T-cell (primary cell): ENCODE measurements around the gene BCL2. TPM values are rescaled to one million over a fixed set of nuclear protein-coding genes. Genes with fewer than 3 reads are reported as not detected.

ENCODE experiments used
- ATAC-seq, 4 experiments: fragments of 200-7000 bp in 3 of 4; fragments of 150-1000 bp in 1 of 4; cut with Tn5 transposase; replicated peaks in 1 of 4; 1 replicate in 3 of 4; 2 replicates in 1 of 4; pipeline ENCODE4 v1.10.0; 2021; ENCODE audit warnings: moderate library complexity in 3 of 4, mild to moderate bottlenecking in 2 of 4, moderate number of reproducible peaks in 1 of 4
- CTCF ChIA-PET, 2 donors: fragments of 300-600 bp; sonication (Branson Sonifier 250); formaldehyde crosslinking; loops; one replicate each; lab custom pipeline; 2022; ENCODE audit warnings: antibody characterized with exemption in 2 of 2; lab: Charles Lee
- POLR2A ChIA-PET, 2 donors: fragments of 300-600 bp; sonication (Branson Sonifier 250); formaldehyde crosslinking; loops; one replicate each; lab custom pipeline; 2022; ENCODE audit warnings: antibody characterized with exemption in 2 of 2; lab: Charles Lee
- DNase-seq, 35 experiments: peaks; one replicate each; pipeline versions ENCODE4 v3.0.0 to v3.0.0-alpha.2; 2013 to 2023
- H3K27ac ChIP-seq: one replicate; pipeline ENCODE4 v1.5.1; 2013; ENCODE audit warnings: low read length
- H3K27me3 ChIP-seq, 2 experiments: replicated peaks in 1 of 2; 1 replicate in 1 of 2; 2 replicates in 1 of 2; pipeline versions ENCODE4 v1.6.1 to v1.7.0; 2013; ENCODE audit warnings: low read length in 1 of 2, mixed read lengths in 1 of 2; ENCODE audit not compliant: control insufficient read depth in 2 of 2, insufficient read depth in 2 of 2; ENCODE audit errors: extremely low read depth in 1 of 2
- H3K36me3 ChIP-seq, 2 donors: 1 replicate in 1 of 2; 2 replicates in 1 of 2; pipeline versions ENCODE4 v1.6.1 to v1.7.0; 2013; ENCODE audit warnings: low read length in 1 of 2; ENCODE audit not compliant: control insufficient read depth in 2 of 2, insufficient read depth in 1 of 2; ENCODE audit errors: extremely low read depth in 1 of 2
- H3K4me1 ChIP-seq, 2 experiments: 1 replicate in 1 of 2; 2 replicates in 1 of 2; pipeline versions ENCODE4 v1.6.1 to v1.7.0; 2013; ENCODE audit warnings: low read length in 2 of 2, mixed read lengths in 1 of 2; ENCODE audit not compliant: insufficient read depth in 2 of 2, control insufficient read depth in 1 of 2; ENCODE audit errors: extremely low read depth in 1 of 2
- H3K4me3 ChIP-seq, 2 donors: 1 replicate in 1 of 2; 2 replicates in 1 of 2; pipeline versions ENCODE4 v1.5.1 to v1.7.0; 2013; ENCODE audit warnings: mild to moderate bottlenecking in 2 of 2, low read length in 1 of 2, moderate library complexity in 1 of 2; ENCODE audit not compliant: control insufficient read depth in 1 of 2; ENCODE audit errors: extremely low read depth in 1 of 2
- H3K9me3 ChIP-seq: 2 replicates; pipeline ENCODE4 v1.7.0; 2013
- H3K27ac Mint-ChIP-seq, 2 donors: one replicate each; pipeline ENCODE4 v1.8.0; 2020 to 2021; ENCODE audit warnings: mild to moderate bottlenecking in 2 of 2, mixed read lengths in 2 of 2
- H3K27me3 Mint-ChIP-seq, 2 donors: one replicate each; pipeline ENCODE4 v1.8.0; 2021 to 2022; ENCODE audit warnings: mixed read lengths in 2 of 2
- H3K36me3 Mint-ChIP-seq: one replicate; pipeline ENCODE4 v1.8.0; 2021; ENCODE audit warnings: mixed read lengths
- H3K4me1 Mint-ChIP-seq, 3 donors: one replicate each; pipeline ENCODE4 v1.8.0; 2020 to 2022; ENCODE audit warnings: mixed read lengths in 3 of 3, mild to moderate bottlenecking in 1 of 3
- H3K4me3 Mint-ChIP-seq, 3 donors: one replicate each; pipeline ENCODE4 v1.8.0; 2020 to 2022; ENCODE audit warnings: mild to moderate bottlenecking in 3 of 3, mixed read lengths in 3 of 3, moderate library complexity in 3 of 3
- H3K9me3 Mint-ChIP-seq, 3 donors: one replicate each; pipeline ENCODE4 v1.8.0; 2020 to 2022; ENCODE audit warnings: mixed read lengths in 3 of 3
- WGBS: methylation state at CpG from one replicate; pipeline ENCODE4 v1.1.5; 2013; ENCODE audit warnings: missing lambda C conversion rate; ENCODE audit not compliant: insufficient coverage; 5-methylcytosine and 5-hydroxymethylcytosine counted together
- total RNA-seq, 35 experiments: library from RNA in 6 of 35; stranded (reverse) in 6 of 35; fragments of 120-200 nt in 1 of 35; gene quantifications; one replicate each; pipeline versions ENCODE4 v1.2.1 to v1.2.4 and lab custom pipeline; 2013 to 2026

BCL2 gene
- total RNA-seq, 5 donors from 2014 or later (not counting 1 experiment from before 2014, with no cell fraction given): 113 to 201 (median 123) TPM

DNA sequence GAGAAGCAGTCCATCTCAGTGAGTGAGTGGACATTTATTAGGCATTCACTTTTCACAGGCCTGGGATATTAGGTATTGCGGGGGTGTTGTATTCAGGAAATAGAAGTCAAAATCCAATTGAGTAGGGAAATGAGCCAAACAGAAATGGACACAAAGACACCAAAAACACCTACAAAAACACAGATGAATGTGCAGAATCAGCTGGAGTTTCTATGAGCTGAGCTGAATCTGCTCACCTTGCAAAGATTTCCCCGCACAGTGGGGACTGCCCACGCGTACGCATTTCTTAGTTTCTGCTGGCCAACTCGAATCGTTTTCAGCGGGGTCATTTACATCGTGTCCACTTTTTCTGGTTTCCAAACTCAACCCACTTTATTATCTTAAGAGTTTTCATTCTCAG is 160.0 kb downstream of the BCL2 start:
- ATAC-seq (no peak), DNase-seq (peak in 1 of 35 experiments; percentile 45)
- no peaks in the 10 kb centered on the region for H3K36me3 ChIP-seq
- Mint-ChIP-seq H3K27ac (peak overlapping the region; percentile 99 to 100), H3K4me1 (peaks cover 100% of the 10 kb centered on the region in 3 donors), H3K27me3 (no peaks in the 10 kb centered on the region), H3K9me3 (no peaks in the 10 kb centered on the region), H3K4me3 (peak overlapping the region; percentile 75 to 80 (median 78)), H3K36me3 (peaks cover 17% of the 10 kb centered on the region)
- H3K4me3 ChIP-seq: peak overlapping the region in 1 of 2 donors; percentile 1
- ChIA-PET POLR2A (no interaction called here), CTCF (no interaction called here)
- peaks cover 57 to 87% of the 10 kb centered on the region in 2 experiments for H3K4me1 ChIP-seq
- WGBS: 44% methylated on average over 4 of the region's 9 CpGs
- H3K27me3 ChIP-seq: no peaks in the 10 kb centered on the region
- H3K27ac ChIP-seq: peak overlapping the region; percentile 100
- no peaks in the 10 kb centered on the region for H3K9me3 ChIP-seq

- WGBS: no CpG with 5 or more reads among the region's 6 CpGs
- Histone ChIP-seq H3K4me1 (peaks cover 57 to 92% of the 10 kb centered on the region in 2 experiments), H3K9me3 (no peaks in the 10 kb centered on the region), H3K36me3 (no peaks in the 10 kb centered on the region), H3K27me3 (no peaks in the 10 kb centered on the region), H3K27ac (peak overlapping the region; percentile 100), H3K4me3 (peak overlapping the region in 1 of 2 donors; percentile 58)
- peak overlapping the region; percentile 99 to 100 for H3K27ac Mint-ChIP-seq
- H3K4me3 Mint-ChIP-seq: peak overlapping the region; percentile 75 to 80 (median 78)
- ChIA-PET CTCF (interaction anchor here in 1 of 2 donors (0.9 kb wide), 1 partner anchor 159 kb away, joined by 4 read pairs; no protein-coding TSS in a partner anchor), POLR2A (no interaction called here)
- H3K27me3 Mint-ChIP-seq: no peaks in the 10 kb centered on the region
- ATAC-seq (no peak), DNase-seq (peak in 1 of 35 experiments; percentile 57)
- no peaks in the 10 kb centered on the region for H3K9me3 Mint-ChIP-seq
- peaks cover 16% of the 10 kb centered on the region for H3K36me3 Mint-ChIP-seq
- H3K4me1 Mint-ChIP-seq: peaks cover 100% of the 10 kb centered on the region in 3 donors
These were observed 160.8 kb downstream of the BCL2 start for GRCh38 chr18:63158676-63159291.

DNA sequence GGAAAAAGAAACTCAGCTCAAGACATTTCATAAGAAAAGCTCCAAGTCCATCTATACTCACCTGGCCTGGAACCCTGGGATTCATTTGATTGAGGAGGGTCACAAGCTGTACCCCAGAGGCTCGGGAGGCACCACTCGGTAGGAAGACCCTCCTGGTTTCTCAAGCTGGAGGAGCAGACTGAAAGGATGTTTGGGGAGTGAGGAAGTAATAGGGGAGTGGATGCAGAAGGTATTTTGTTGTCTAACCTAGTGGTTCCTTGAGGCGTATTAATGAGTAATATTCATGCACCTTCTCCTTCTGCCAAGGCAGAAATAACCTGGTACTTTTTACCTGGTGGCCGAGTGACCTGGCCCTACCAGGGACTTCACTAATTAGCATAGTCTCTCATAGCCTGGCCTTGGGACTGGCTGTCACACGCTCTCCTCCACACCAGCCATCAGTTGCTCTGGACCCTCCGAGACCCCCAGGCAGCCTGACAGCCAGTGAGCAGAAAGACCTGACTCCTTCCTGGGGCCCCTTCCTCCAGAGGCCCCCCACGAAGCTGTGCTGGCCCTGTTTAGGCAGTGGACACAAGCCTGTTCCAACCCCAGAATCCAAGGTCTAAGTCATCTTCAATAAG is 161.4 kb downstream of the BCL2 start:
- peak overlapping the region; percentile 100 for H3K27ac ChIP-seq
- no peak for ATAC-seq
- Mint-ChIP-seq H3K4me1 (peaks cover 100% of the 10 kb centered on the region in 3 donors), H3K27ac (peak overlapping the region; percentile 99 to 100), H3K4me3 (peak overlapping the region; percentile 75 to 80 (median 78)), H3K9me3 (no peaks in the 10 kb centered on the region), H3K36me3 (peaks cover 16% of the 10 kb centered on the region), H3K27me3 (no peaks in the 10 kb centered on the region)
- no peaks in the 10 kb centered on the region for H3K27me3 ChIP-seq
- H3K9me3 ChIP-seq: no peaks in the 10 kb centered on the region
- H3K36me3 ChIP-seq: no peaks in the 10 kb centered on the region
- H3K4me3 ChIP-seq: peak overlapping the region; percentile 45 to 58
- ChIA-PET CTCF (interaction anchor here in 1 of 2 donors (0.9 kb wide), 1 partner anchor 160 kb away, joined by 4 read pairs; no protein-coding TSS in a partner anchor), POLR2A (interaction anchor here in 1 of 2 donors (0.7 kb wide), 2 partner anchors 7 to 15 kb away, joined by 3 to 4 read pairs; no protein-coding TSS in a partner anchor)
- peaks cover 59 to 97% of the 10 kb centered on the region in 2 experiments for H3K4me1 ChIP-seq
- DNase-seq: peak in 2 of 35 experiments; percentile 23 to 29
- 67% methylated on average over 5 of the region's 7 CpGs for WGBS

DNA sequence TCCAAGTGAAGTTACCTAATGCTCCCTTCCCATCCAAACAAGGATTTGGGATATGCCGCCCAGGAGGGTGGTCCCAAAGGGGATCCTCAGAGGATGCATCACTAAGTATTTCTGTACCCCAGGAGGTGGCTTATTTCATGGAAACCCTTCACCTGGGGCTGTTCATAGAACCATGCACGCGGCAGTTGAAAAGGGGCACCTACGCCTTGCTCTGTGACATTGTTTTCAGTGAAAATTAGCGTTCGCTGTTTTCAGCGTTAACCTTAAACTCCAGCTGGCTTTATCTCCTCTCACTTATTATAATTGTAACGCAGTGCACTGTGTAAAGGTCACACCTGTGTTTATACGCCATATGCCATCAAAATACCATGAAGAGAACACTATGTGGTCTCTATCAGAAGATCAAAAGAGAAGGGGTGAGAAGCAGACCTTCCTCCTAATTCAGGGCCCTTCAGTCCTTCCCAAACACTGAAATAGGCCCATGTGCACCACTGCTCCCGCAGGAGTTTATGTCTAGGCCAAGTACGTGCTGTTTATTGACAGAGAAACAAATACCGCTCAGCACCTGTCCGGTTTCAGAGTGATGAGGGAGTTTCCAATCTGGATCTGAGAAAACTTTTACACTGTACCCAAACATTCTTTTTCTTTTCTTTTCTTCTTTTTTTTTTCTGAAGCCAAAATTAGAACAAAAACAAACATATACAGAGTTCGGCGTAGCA is 162.1 kb downstream of the BCL2 start:
- H3K27me3 Mint-ChIP-seq: no peaks in the 10 kb centered on the region
- H3K27ac ChIP-seq: peak overlapping the region; percentile 100
- H3K36me3 Mint-ChIP-seq: peaks cover 16% of the 10 kb centered on the region
- H3K9me3 ChIP-seq: no peaks in the 10 kb centered on the region
- WGBS: 19% methylated on average over 3 of the region's 15 CpGs
- H3K9me3 Mint-ChIP-seq: no peaks in the 10 kb centered on the region
- no peaks in the 10 kb centered on the region for H3K36me3 ChIP-seq
- peak overlapping the region; percentile 45 to 58 for H3K4me3 ChIP-seq
- ATAC-seq (peak in 1 of 4 experiments; percentile 7), DNase-seq (peak in 14 of 35 experiments; percentile 7 to 61 (median 24))
- H3K27ac Mint-ChIP-seq: peak overlapping the region; percentile 99 to 100
- peaks cover 100% of the 10 kb centered on the region in 3 donors for H3K4me1 Mint-ChIP-seq
- CTCF ChIA-PET: interaction anchor here (0.9 to 1.6 kb wide), 2 partner anchors 161 kb away, joined by 4 to 9 read pairs; no protein-coding TSS in a partner anchor
- peak overlapping the region; percentile 75 to 80 (median 78) for H3K4me3 Mint-ChIP-seq
- no peaks in the 10 kb centered on the region for H3K27me3 ChIP-seq
- peaks cover 64 to 98% of the 10 kb centered on the region in 2 experiments for H3K4me1 ChIP-seq
- POLR2A ChIA-PET: interaction anchor here (0.5 to 1.0 kb wide), 4 partner anchors 8 to 164 kb away, joined by 3 to 4 read pairs (median 3); no protein-coding TSS in a partner anchor

GRCh38 chr18:63155910-63156773 is 163.4 kb downstream of the BCL2 start:
- H3K27ac Mint-ChIP-seq: peak overlapping the region; percentile 99 to 100
- peak overlapping the region; percentile 75 to 80 (median 78) for H3K4me3 Mint-ChIP-seq
- Histone ChIP-seq H3K4me3 (peak overlapping the region; percentile 58 to 61), H3K9me3 (no peaks in the 10 kb centered on the region), H3K27ac (peak overlapping the region; percentile 100), H3K27me3 (no peaks in the 10 kb centered on the region), H3K36me3 (no peaks in the 10 kb centered on the region), H3K4me1 (peaks cover 66 to 97% of the 10 kb centered on the region in 2 experiments)
- peaks cover 96 to 100% (median 100%) of the 10 kb centered on the region in 3 donors for H3K4me1 Mint-ChIP-seq
- CTCF ChIA-PET: interaction anchor here (0.7 to 2.3 kb wide), 11 partner anchors 14 to 265 kb away, joined by 3 to 9 read pairs (median 4); no protein-coding TSS in a partner anchor
- ATAC-seq: no peak
- no peaks in the 10 kb centered on the region for H3K27me3 Mint-ChIP-seq
- H3K9me3 Mint-ChIP-seq: no peaks in the 10 kb centered on the region
- WGBS: 36% methylated on average over 5 of the region's 14 CpGs
- POLR2A ChIA-PET: interaction anchor here in 1 of 2 donors (0.6 to 1.0 kb wide), 2 partner anchors 55 to 78 kb away, joined by 3 read pairs; no protein-coding TSS in a partner anchor
- peaks cover 16% of the 10 kb centered on the region for H3K36me3 Mint-ChIP-seq
- peak in 1 of 35 experiments; percentile 40 for DNase-seq
